Calu3 (cell line): ENCODE measurements around the gene ADH6. TPM values are rescaled to one million over a fixed set of nuclear protein-coding genes. Genes with fewer than 3 reads are reported as not detected.

Experiments
- BruUV-seq: library from RNA; stranded (reverse); fragments of 400-500 nt; replicated peaks from 2 replicates; lab custom pipeline; 2021; lab: Mats Ljungman, UMichigan
- CTCF ChIA-PET: fragments of 300-600 bp; sonication (Branson Sonifier 250); formaldehyde crosslinking; loops from one replicate; lab custom pipeline; 2022; ENCODE audit warnings: antibody characterized with exemption; lab: Charles Lee
- DNase-seq: peaks from one replicate; pipeline ENCODE4 v3.0.0; 2022
- H3K27ac Mint-ChIP-seq: one replicate; pipeline ENCODE4 v1.8.0; 2022; ENCODE audit warnings: mixed read lengths; ENCODE audit not compliant: unreplicated experiment
- H3K27me3 Mint-ChIP-seq: one replicate; pipeline ENCODE4 v1.8.0; 2022; ENCODE audit warnings: mixed read lengths; ENCODE audit not compliant: unreplicated experiment
- H3K36me3 Mint-ChIP-seq: one replicate; pipeline ENCODE4 v1.8.0; 2022; ENCODE audit warnings: mild to moderate bottlenecking, moderate library complexity, mixed read lengths; ENCODE audit not compliant: insufficient read depth, unreplicated experiment
- H3K4me1 Mint-ChIP-seq: one replicate; pipeline ENCODE4 v1.8.0; 2022; ENCODE audit warnings: mild to moderate bottlenecking, low read depth, mixed read lengths; ENCODE audit not compliant: unreplicated experiment
- H3K4me3 Mint-ChIP-seq: one replicate; pipeline ENCODE4 v1.8.0; 2022; ENCODE audit warnings: mild to moderate bottlenecking, low read depth, moderate library complexity, mixed read lengths; ENCODE audit not compliant: unreplicated experiment
- H3K9me3 Mint-ChIP-seq: one replicate; pipeline ENCODE4 v1.8.0; 2022; ENCODE audit warnings: low read depth, mixed read lengths; ENCODE audit not compliant: unreplicated experiment
- intact Hi-C: fragments of 100-400 bp; cut with micrococcal nuclease; formaldehyde crosslinking; loops from one replicate; pipeline ENCODE4 v1.10.0; 2022; ENCODE audit not compliant: unreplicated experiment
- total RNA-seq: library from RNA; stranded (reverse); gene quantifications from 2 replicates; pipeline ENCODE4 v1.2.3, GENCODE V29; 2022
- TF ChIP-seq, protein P1 (sequence below): fragments of 200-600 bp; IDR thresholded peaks from one replicate; pipeline ENCODE4 v1.8.0; 2022; ENCODE audit warnings: antibody characterized with exemption; ENCODE audit not compliant: unreplicated experiment

Gene ADH6
- total RNA-seq, 1 experiment from 2014 or later: 1.6 TPM

DNA sequence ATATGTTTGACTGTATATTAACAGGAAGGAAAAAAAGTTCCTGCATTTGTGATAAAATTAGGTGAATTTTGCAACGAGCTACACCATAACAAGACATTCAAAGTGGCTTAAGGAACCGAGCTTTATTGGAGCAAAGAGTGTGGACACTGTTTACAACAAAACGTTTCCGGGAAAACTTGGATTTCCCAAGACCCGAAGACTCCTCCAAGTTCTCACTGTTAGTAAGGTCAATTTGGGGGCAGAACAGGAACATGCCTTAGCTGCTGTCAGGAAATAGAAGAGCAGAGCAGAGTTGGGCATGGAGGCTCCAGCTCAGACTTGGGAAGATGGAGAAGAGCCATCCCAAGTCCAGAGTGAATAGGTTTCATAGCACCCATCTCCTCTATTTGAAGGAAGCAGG lies 16.5 kb downstream of the ADH6 start:
- H3K4me1 Mint-ChIP-seq: peaks cover 21% of the 10 kb centered on the region
- H3K36me3 Mint-ChIP-seq: no peaks in the 10 kb centered on the region
- TF ChIP-seq, protein P1, sequence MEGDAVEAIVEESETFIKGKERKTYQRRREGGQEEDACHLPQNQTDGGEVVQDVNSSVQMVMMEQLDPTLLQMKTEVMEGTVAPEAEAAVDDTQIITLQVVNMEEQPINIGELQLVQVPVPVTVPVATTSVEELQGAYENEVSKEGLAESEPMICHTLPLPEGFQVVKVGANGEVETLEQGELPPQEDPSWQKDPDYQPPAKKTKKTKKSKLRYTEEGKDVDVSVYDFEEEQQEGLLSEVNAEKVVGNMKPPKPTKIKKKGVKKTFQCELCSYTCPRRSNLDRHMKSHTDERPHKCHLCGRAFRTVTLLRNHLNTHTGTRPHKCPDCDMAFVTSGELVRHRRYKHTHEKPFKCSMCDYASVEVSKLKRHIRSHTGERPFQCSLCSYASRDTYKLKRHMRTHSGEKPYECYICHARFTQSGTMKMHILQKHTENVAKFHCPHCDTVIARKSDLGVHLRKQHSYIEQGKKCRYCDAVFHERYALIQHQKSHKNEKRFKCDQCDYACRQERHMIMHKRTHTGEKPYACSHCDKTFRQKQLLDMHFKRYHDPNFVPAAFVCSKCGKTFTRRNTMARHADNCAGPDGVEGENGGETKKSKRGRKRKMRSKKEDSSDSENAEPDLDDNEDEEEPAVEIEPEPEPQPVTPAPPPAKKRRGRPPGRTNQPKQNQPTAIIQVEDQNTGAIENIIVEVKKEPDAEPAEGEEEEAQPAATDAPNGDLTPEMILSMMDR: no peak
- CTCF ChIA-PET: interaction anchor here (0.6 to 1.6 kb wide), 4 partner anchors 201 to 259 kb away, joined by 3 to 11 read pairs (median 6); no protein-coding TSS in a partner anchor
- no peak overlapping the region for H3K27ac Mint-ChIP-seq
- no peaks in the 10 kb centered on the region for H3K9me3 Mint-ChIP-seq
- H3K4me3 Mint-ChIP-seq: no peak overlapping the region
- DNase-seq: no peak
- intact Hi-C loops: no loop called here
- H3K27me3 Mint-ChIP-seq: no peaks in the 10 kb centered on the region
- no TSS peak for BruUV-seq

DNA sequence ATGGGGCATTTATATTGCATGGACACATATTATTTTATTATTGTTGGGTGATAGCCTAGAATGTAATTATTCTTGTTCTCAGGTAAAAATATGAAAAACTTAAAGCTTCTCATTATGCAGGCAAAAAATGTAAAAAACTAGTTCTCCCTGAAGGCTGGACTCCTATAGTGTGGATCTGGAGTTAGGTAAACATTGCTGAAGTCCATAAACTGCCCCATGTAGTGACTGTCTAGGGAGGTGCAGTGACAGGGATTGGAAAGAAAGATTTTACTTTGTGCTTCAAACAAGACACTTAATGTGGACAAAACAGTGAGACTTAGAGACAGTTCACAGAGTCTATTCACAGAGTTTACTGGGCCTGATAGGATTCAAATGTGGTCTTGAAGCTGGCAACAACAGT lies 17.0 kb downstream of the ADH6 start:
- BruUV-seq: no TSS peak
- no peaks in the 10 kb centered on the region for H3K27me3 Mint-ChIP-seq
- no peak overlapping the region for H3K27ac Mint-ChIP-seq
- H3K9me3 Mint-ChIP-seq: no peaks in the 10 kb centered on the region
- intact Hi-C loops: no loop called here
- peaks cover 21% of the 10 kb centered on the region for H3K4me1 Mint-ChIP-seq
- CTCF ChIA-PET: interaction anchor here (0.6 to 1.7 kb wide), 5 partner anchors 201 to 261 kb away, joined by 3 to 11 read pairs (median 7); no protein-coding TSS in a partner anchor
- H3K4me3 Mint-ChIP-seq: no peak overlapping the region
- H3K36me3 Mint-ChIP-seq: no peaks in the 10 kb centered on the region
- DNase-seq: no peak
- TF ChIP-seq, protein P1: no peak

DNA sequence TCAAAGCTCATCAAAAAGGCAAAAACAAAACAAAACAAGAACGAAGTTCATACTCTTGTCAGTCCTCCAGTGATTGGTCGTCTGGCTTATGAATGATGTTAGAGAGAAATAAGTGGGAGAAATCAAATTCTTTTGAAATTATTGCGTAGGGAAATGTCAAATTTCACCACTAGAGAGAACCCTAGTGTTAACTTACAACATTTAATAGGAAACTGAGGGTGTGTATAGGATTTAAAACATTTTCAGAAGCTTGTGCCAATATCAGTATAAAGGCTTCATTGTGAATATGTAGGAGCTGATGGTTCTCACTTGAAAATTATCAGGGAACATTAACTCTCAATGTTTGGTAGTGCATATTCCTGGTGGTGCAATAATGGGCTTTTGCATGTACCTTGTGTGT lies 17.4 kb downstream of the ADH6 start:
- CTCF ChIA-PET: interaction anchor here (0.6 to 1.7 kb wide), 5 partner anchors 202 to 261 kb away, joined by 3 to 11 read pairs (median 7); no protein-coding TSS in a partner anchor
- Mint-ChIP-seq H3K9me3 (no peaks in the 10 kb centered on the region), H3K27ac (no peak overlapping the region), H3K4me3 (no peak overlapping the region), H3K4me1 (peaks cover 21% of the 10 kb centered on the region), H3K27me3 (no peaks in the 10 kb centered on the region), H3K36me3 (no peaks in the 10 kb centered on the region)
- TF ChIP-seq, protein P1: no peak
- no TSS peak for BruUV-seq
- intact Hi-C loops: loop anchor here (1.0 to 2.0 kb wide), 2 partner anchors 204 to 261 kb away; no protein-coding TSS in a partner anchor
- DNase-seq: no peak

DNA sequence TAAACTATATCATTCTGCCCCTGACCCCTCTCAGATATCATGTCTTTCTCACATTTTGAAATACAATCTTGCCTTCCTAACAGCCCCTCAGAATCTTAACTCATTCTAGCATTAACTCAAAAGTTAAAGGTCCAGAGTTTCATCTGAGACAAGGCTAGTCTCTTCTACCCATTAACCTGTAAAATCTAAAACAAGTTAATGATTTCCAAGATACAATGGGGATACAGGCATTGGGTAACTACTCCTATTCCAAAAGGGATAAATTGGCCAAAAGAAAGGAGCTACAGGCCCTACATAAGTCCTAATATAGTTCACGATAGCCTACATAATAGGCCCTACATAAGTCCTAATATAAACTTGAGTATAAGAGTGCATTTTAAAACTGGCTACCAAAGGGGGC lies 18.9 kb downstream of the ADH6 start:
- Mint-ChIP-seq H3K27me3 (no peaks in the 10 kb centered on the region), H3K9me3 (no peaks in the 10 kb centered on the region), H3K36me3 (no peaks in the 10 kb centered on the region), H3K4me1 (peaks cover 21% of the 10 kb centered on the region), H3K4me3 (no peak overlapping the region), H3K27ac (no peak overlapping the region)
- CTCF ChIA-PET: no interaction called here
- DNase-seq: no peak
- intact Hi-C loops: loop anchor here (2.0 kb wide), 1 partner anchor 263 kb away; no protein-coding TSS in a partner anchor
- BruUV-seq: no TSS peak
- TF ChIP-seq, protein P1: no peak
